Measurements from ENCODE around the gene FLT1. TPM values are rescaled to one million over a fixed set of nuclear protein-coding genes. Genes with fewer than 3 reads are reported as not detected.

The FLT1 gene
- total RNA-seq, 1 donor from 2014 or later, result 0.47 TPM

DNA sequence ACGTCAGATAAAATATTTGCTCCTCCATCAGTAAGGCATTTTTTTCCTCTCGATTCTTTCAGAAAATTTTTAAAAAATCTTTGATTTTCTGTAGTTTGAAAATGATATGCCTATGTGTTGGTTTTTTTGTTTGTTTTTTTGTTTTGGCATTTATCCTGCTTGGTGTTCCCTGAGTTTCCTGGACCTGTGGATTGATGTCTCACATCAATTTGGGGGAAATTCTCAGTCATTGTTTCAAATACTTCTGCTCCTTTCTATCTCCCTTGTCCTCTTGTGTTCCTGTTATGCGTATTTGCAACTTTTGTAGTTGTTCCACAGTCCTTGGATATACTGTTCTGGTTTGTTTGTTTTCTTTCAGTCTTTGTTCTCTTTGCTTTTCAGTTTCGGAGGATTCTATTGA lies 18.8 kb upstream of the FLT1 start:
- TF ChIP-seq CTCF (IDR thresholded peaks at IDR 0.05), result no peak
- H3K4me1 ChIP-seq, result no peaks in the 10 kb centered on the region
- no peak overlapping the region for H3K9ac ChIP-seq
- H3K4me3 Mint-ChIP-seq, result no peak overlapping the region
- no peak overlapping the region for H2AFZ ChIP-seq (replicated peaks)
- H3K27me3 Mint-ChIP-seq (ENCODE audit: insufficient read depth, low read depth), result no peaks in the 10 kb centered on the region
- no peak overlapping the region for H3K27ac ChIP-seq
- no peak for DNase-seq (ENCODE audit: low spot score)
- H3K4me1 Mint-ChIP-seq, result no peaks in the 10 kb centered on the region
- H3K9me3 ChIP-seq (ENCODE audit: low read depth), result no peaks in the 10 kb centered on the region
- no peaks in the 10 kb centered on the region for H3K36me3 Mint-ChIP-seq
- H4K20me1 ChIP-seq (ENCODE audit: low read depth), result no peaks in the 10 kb centered on the region
- H3K79me2 ChIP-seq (ENCODE audit: low read depth), result no peaks in the 10 kb centered on the region
- H3K9me3 Mint-ChIP-seq, result peaks cover 5% of the 10 kb centered on the region
- no peaks in the 10 kb centered on the region for H3K27me3 ChIP-seq
- no peak overlapping the region for H3K4me2 ChIP-seq
- H3K27ac Mint-ChIP-seq, result no peak overlapping the region
- H3F3A ChIP-seq (ENCODE audit: low read depth), result no peaks in the 10 kb centered on the region
- H3K4me3 ChIP-seq, result no peak overlapping the region
- H3K36me3 ChIP-seq, result no peaks in the 10 kb centered on the region

- H3K4me2 ChIP-seq, result no peak overlapping the region
- peaks cover 5% of the 10 kb centered on the region for H3K9me3 Mint-ChIP-seq
- H2AFZ ChIP-seq (replicated peaks), result peak overlapping the region; percentile 32
- no peaks in the 10 kb centered on the region for H3K36me3 Mint-ChIP-seq
- DNase-seq (ENCODE audit: low spot score), result no peak
- H3K27ac Mint-ChIP-seq, result no peak overlapping the region
- no peak overlapping the region for H3K27ac ChIP-seq
- no peaks in the 10 kb centered on the region for H3K4me1 Mint-ChIP-seq
- no peak overlapping the region for H3K4me3 ChIP-seq
- no peak overlapping the region for H3K9ac ChIP-seq
- H3K79me2 ChIP-seq (ENCODE audit: low read depth), result no peaks in the 10 kb centered on the region
- H3K4me1 ChIP-seq, result no peaks in the 10 kb centered on the region
- H3F3A ChIP-seq (ENCODE audit: low read depth), result no peaks in the 10 kb centered on the region
- no peak overlapping the region for H3K4me3 Mint-ChIP-seq
- no peaks in the 10 kb centered on the region for H3K9me3 ChIP-seq (ENCODE audit: low read depth)
- no peaks in the 10 kb centered on the region for H4K20me1 ChIP-seq (ENCODE audit: low read depth)
- H3K27me3 Mint-ChIP-seq (ENCODE audit: insufficient read depth, low read depth), result peaks cover 1% of the 10 kb centered on the region
- no peaks in the 10 kb centered on the region for H3K36me3 ChIP-seq
- TF ChIP-seq EZH2 (IDR thresholded peaks at IDR 0.05), result no peak
- TF ChIP-seq CTCF (IDR thresholded peaks at IDR 0.05), result no peak
- TF ChIP-seq EZH2phosphoT487 (IDR thresholded peaks at IDR 0.05), result no peak
- H3K27me3 ChIP-seq, result no peaks in the 10 kb centered on the region
These were observed 15.6 kb upstream of the FLT1 start for GRCh38 chr13:28510542-28510941.

DNA sequence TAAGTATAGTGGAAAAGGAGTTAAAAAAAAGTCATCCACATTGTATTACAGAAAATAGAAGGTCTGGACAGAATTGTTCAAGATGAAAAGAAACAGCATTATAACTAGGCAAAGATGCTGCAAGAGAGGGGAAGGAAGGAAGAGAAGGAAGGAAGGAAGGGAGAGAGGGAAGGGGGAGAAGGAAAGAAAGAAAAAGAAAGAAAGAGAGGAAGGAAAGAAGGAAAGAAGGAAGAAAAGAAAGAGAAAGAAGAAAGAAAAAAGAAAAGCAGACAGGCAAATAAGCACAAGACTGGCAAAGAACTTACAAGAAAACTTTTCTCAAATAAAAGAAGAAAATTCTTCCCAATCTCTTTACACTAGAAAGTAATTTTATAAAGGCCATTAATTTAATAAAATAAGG lies 15.1 kb upstream of the FLT1 start:
- no peak overlapping the region for H3K9ac ChIP-seq
- H3F3A ChIP-seq (ENCODE audit: low read depth), result no peaks in the 10 kb centered on the region
- no peaks in the 10 kb centered on the region for H3K36me3 ChIP-seq
- H3K4me2 ChIP-seq, result no peak overlapping the region
- no peak for DNase-seq (ENCODE audit: low spot score)
- no peak overlapping the region for H3K4me3 ChIP-seq
- Mint-ChIP-seq H3K4me1 (no peaks in the 10 kb centered on the region), H3K27ac (no peak overlapping the region), H3K9me3 (peaks cover 5% of the 10 kb centered on the region), H3K36me3 (no peaks in the 10 kb centered on the region), H3K27me3 (ENCODE audit: insufficient read depth, low read depth) (peaks cover 4% of the 10 kb centered on the region), H3K4me3 (no peak overlapping the region)
- no peaks in the 10 kb centered on the region for H3K9me3 ChIP-seq (ENCODE audit: low read depth)
- no peaks in the 10 kb centered on the region for H3K79me2 ChIP-seq (ENCODE audit: low read depth)
- H3K27ac ChIP-seq, result no peak overlapping the region
- no peaks in the 10 kb centered on the region for H3K4me1 ChIP-seq
- H4K20me1 ChIP-seq (ENCODE audit: low read depth), result no peaks in the 10 kb centered on the region
- no peak overlapping the region for H2AFZ ChIP-seq (replicated peaks)
- TF ChIP-seq EZH2phosphoT487 (IDR thresholded peaks at IDR 0.05), result no peak
- no peak for TF ChIP-seq CTCF (IDR thresholded peaks at IDR 0.05)
- TF ChIP-seq EZH2 (IDR thresholded peaks at IDR 0.05), result no peak
- no peaks in the 10 kb centered on the region for H3K27me3 ChIP-seq

All from neural progenitor cell (in vitro differentiated cells).